ENCODE results near the gene DUSP8. TPM values are rescaled to one million over a fixed set of nuclear protein-coding genes. Genes with fewer than 3 reads are reported as not detected.

Gene DUSP8
- total RNA-seq, 1 donor from 2014 or later = 27.0 TPM

DNA sequence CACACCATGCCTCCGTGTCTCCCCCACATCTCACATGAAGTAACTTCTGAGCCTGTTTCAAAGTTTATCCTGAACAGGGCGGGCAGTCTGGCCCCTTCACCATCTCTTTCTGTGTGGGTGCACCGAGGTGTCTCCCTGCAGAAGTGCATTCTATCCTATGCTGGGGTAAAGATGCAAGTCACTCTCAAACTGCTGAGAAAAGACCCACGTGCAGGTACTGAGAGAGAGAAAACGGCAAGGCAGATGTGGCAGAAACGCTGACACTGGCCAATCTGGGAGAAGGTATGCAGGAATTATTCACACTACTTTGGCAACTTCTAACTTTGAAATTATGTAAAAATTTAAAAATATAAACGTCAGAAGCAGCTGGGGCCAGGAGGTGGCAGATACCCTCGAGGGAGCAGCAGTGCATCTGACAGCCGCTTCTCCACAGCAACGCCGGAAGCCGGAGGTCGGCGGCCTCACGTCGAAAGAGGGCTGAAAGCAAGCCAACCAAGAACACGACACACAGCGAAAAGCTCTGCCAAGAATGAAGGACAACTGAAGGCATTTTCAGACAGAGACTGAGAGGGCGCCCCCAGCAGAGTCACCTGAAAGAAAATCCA is 51.3 kb downstream of the DUSP8 start:
- H3K36me3 ChIP-seq = no peaks in the 10 kb centered on the region
- TF ChIP-seq, protein P1, sequence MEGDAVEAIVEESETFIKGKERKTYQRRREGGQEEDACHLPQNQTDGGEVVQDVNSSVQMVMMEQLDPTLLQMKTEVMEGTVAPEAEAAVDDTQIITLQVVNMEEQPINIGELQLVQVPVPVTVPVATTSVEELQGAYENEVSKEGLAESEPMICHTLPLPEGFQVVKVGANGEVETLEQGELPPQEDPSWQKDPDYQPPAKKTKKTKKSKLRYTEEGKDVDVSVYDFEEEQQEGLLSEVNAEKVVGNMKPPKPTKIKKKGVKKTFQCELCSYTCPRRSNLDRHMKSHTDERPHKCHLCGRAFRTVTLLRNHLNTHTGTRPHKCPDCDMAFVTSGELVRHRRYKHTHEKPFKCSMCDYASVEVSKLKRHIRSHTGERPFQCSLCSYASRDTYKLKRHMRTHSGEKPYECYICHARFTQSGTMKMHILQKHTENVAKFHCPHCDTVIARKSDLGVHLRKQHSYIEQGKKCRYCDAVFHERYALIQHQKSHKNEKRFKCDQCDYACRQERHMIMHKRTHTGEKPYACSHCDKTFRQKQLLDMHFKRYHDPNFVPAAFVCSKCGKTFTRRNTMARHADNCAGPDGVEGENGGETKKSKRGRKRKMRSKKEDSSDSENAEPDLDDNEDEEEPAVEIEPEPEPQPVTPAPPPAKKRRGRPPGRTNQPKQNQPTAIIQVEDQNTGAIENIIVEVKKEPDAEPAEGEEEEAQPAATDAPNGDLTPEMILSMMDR (IDR thresholded peaks at IDR 0.05) = no peak
- intact Hi-C loops (cut with DNase I) = no loop called here
- H3K27ac ChIP-seq = no peak overlapping the region
- H3K4me3 ChIP-seq = no peak overlapping the region
- H3K4me1 ChIP-seq = peaks cover 1 to 6% of the 10 kb centered on the region in 2 donors
- no peak for DNase-seq (ENCODE audit: low spot score in 2 of 2)
- H3K27me3 ChIP-seq = no peaks in the 10 kb centered on the region
- H3K9me3 ChIP-seq = no peaks in the 10 kb centered on the region

DNA sequence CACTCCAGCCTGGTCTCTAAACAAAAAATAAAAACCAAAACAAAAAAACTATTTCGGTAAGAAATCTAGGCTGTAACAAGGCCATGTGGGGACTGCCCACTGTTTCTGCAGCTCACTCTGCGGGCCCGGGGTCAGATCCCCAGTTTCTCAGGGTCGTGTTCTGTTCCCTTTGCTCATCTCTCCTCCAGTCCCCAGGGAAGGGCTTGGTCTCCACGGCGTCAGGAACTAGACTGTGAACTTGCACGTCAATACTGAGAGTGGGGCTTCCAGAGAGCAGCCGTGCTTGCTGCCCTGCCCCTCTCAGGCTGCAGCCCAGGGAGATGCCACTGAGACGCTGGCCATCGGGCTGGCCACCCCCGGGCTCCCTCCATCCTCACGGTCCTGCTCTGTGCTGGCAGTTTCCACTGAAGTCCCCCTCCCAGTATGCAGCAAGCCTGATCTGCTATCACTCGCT is 51.8 kb downstream of the DUSP8 start:
- TF ChIP-seq, protein P1 (IDR thresholded peaks at IDR 0.05) = no peak
- Histone ChIP-seq H3K36me3 (no peaks in the 10 kb centered on the region), H3K4me1 (peaks cover 6 to 10% of the 10 kb centered on the region in 2 donors), H3K27me3 (no peaks in the 10 kb centered on the region), H3K4me3 (no peak overlapping the region), H3K27ac (no peak overlapping the region), H3K9me3 (no peaks in the 10 kb centered on the region)
- DNase-seq (ENCODE audit: low spot score in 2 of 2) = no peak
- intact Hi-C loops (cut with DNase I) = no loop called here

DNA sequence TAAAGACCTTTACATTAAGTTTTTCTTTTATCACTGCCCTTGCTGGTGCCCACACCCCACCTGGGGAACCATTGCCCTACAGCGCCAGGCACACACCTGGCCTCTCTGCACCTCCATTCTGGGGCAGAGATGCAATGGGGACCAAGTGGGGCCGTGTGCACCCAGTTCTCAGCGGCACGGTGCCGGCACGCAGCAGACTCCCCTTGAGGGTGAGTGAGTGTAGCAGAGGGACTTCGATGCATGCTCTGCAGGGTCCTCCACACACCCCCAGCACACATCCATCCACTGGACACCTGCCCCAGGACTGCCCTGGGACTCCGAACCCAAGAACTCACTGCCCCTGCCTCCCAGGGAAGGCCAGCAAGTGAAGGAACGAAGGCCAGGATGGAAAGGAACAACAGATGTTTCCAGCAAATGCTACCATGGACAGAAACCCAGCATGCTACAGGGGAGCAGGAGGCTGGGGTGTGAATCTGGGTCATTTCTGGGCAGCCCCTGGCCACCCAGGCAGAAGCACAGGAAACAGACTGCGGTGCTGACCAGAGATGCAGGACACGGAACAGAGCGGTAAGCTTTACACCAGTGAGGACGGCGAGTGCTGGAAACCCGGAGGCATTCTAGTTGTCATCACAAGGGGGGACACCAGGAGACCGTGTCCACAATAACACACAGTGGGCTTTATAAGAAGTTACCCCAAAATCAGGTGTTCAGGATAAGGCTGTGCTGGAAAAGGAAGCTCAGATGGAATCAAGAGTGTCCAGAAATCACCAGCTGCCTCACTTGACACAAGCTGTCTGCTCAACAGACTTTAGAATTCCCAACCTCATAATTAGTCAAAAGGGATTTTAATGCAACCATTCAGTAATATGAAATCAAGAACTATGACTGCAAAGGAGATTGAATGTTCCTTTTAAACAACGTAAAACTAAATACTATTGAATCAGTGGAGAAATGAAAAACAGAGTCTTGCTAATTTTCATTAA is 52.8 kb downstream of the DUSP8 start:
- TF ChIP-seq, protein P1 (IDR thresholded peaks at IDR 0.05) = no peak
- DNase-seq (ENCODE audit: low spot score in 2 of 2) = no peak
- intact Hi-C loops (cut with DNase I) = loop anchor here (5.0 kb wide), 1 partner anchor 257 kb away; no protein-coding TSS in a partner anchor

DNA sequence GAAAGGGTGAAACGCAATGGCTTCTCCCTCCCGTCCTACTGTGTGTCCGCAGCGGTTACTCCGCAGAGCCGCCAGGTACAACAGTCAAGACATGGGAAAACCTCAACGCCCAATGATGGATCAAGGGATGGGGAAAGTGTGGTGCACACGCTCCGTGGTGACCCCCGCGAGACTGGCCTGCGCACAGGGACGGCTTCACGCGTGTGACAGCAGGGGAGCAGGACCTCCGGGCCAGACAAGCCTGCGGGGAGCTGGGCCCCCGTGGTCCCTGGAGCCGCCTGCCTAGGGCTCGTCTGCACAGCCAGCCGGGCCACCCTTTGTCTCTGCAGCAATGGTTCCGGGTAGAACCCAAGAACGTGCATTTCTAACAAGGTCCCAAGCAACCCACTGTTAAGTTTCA is 53.8 kb downstream of the DUSP8 start:
- Histone ChIP-seq H3K9me3 (no peaks in the 10 kb centered on the region), H3K4me3 (no peak overlapping the region), H3K27me3 (no peaks in the 10 kb centered on the region), H3K36me3 (no peaks in the 10 kb centered on the region), H3K4me1 (peaks cover 11 to 24% of the 10 kb centered on the region in 2 donors), H3K27ac (no peak overlapping the region)
- intact Hi-C loops (cut with DNase I) = loop anchor here (5.0 kb wide), 1 partner anchor 256 kb away; no protein-coding TSS in a partner anchor
- TF ChIP-seq, protein P1 (IDR thresholded peaks at IDR 0.05) = no peak
- DNase-seq (ENCODE audit: low spot score in 2 of 2) = no peak

More for the DNA sequence above, 52.8 kb downstream of the DUSP8 start:
- Histone ChIP-seq H3K4me3 (no peak overlapping the region), H3K9me3 (no peaks in the 10 kb centered on the region), H3K36me3 (no peaks in the 10 kb centered on the region), H3K4me1 (peaks cover 11 to 20% of the 10 kb centered on the region in 2 donors), H3K27ac (no peak overlapping the region), H3K27me3 (no peaks in the 10 kb centered on the region)

DNA sequence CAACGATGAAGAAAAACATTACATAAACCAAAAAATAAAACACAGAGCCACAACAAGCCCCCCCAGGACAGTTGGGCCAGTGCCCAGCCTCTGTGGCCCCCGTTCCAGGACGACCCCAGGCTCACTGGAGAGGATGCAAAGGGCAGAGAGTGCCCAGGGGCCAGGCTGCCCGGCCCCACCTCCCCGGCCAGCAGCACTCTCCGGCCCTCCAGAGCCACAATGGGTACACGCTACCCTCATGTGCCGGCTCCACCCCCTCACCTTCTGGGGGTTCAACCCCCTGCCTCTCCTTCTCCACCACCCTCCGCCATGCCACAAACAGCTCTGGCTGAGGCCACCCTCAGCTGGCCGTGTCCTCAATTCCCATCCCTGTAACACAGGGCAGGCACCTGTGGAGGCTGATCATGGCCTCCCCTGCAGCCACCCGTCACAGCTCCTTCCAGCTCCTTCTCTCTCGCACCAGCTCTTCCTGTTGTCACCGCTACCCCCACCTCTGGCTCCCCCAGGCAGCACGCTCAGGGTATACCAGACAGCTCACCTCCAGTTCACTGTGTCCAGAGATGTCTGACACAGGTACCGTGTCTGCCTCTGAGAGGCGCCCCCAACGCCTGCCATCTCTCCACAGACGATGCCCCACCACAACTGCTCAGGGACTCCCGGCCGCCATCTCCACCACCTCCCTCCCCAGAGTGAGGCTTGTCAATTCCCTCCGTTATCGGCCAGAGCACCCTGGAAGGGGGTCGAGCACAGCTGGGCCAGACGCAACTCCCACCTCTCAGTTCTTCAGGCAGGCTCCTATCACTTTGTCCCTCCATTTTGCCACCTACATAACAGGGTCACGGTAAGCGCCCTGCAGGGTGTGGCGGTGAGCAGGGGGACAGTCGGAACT is 54.7 kb downstream of the DUSP8 start:
- Histone ChIP-seq H3K36me3 (no peaks in the 10 kb centered on the region), H3K4me1 (peaks cover 11 to 21% of the 10 kb centered on the region in 2 donors), H3K27me3 (no peaks in the 10 kb centered on the region), H3K4me3 (no peak overlapping the region), H3K27ac (no peak overlapping the region), H3K9me3 (no peaks in the 10 kb centered on the region)
- TF ChIP-seq, protein P1 (IDR thresholded peaks at IDR 0.05) = no peak
- intact Hi-C loops (cut with DNase I) = loop anchor here (5.0 kb wide), 1 partner anchor 255 kb away; no protein-coding TSS in a partner anchor
- no peak for DNase-seq (ENCODE audit: low spot score in 2 of 2)

Data from ascending aorta (tissue), 2 donors.